ENCODE data around the gene ACP1. TPM values are rescaled to one million over a fixed set of nuclear protein-coding genes. Genes with fewer than 3 reads are reported as not detected.

Gene ACP1
- total and polyA plus RNA-seq, 8 donors, result 34.9 to 74.2 (median 45.3) TPM

DNA sequence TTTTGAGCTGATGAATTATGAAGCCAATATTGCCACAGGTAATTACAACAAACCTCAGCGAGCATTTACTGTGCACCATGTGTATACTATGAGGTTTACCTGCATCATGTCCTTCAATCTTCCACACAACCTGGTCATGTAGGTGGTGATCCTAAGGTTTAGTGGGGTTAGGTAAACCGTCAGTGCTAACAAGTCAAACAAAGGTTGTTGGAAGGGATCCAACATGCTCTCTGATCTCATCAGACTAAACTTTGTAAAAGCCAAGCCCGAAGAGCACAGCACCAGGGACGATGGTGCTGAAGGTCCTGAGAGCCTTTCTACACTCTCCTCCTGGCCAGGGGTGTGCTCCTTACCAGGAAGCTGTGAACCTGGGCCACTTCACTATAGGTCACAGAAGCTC lies 30.3 kb upstream of the ACP1 start:
- TF ChIP-seq, protein P1, sequence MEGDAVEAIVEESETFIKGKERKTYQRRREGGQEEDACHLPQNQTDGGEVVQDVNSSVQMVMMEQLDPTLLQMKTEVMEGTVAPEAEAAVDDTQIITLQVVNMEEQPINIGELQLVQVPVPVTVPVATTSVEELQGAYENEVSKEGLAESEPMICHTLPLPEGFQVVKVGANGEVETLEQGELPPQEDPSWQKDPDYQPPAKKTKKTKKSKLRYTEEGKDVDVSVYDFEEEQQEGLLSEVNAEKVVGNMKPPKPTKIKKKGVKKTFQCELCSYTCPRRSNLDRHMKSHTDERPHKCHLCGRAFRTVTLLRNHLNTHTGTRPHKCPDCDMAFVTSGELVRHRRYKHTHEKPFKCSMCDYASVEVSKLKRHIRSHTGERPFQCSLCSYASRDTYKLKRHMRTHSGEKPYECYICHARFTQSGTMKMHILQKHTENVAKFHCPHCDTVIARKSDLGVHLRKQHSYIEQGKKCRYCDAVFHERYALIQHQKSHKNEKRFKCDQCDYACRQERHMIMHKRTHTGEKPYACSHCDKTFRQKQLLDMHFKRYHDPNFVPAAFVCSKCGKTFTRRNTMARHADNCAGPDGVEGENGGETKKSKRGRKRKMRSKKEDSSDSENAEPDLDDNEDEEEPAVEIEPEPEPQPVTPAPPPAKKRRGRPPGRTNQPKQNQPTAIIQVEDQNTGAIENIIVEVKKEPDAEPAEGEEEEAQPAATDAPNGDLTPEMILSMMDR (IDR thresholded peaks at IDR 0.05), result no peak
- DNase-seq (no peak), FAIRE-seq (no peak), ATAC-seq (peak in 1 of 4 donors; percentile 24)
- Histone ChIP-seq H3K9me3 (no peaks in the 10 kb centered on the region), H3K4me3 (no peak overlapping the region), H3K4me1 (peaks cover 0 to 12% (median 0%) of the 10 kb centered on the region in 3 donors), H3K36me3 (peaks cover 5 to 30% (median 7%) of the 10 kb centered on the region in 3 donors), H3K27ac (peak overlapping the region in 1 of 4 donors; percentile 28), H3K27me3 (no peaks in the 10 kb centered on the region)
- intact Hi-C loops (cut with DNase I), result no loop called here
- 49 to 62% methylated on average over 4 of the region's 4 CpGs for WGBS, 2 donors

DNA sequence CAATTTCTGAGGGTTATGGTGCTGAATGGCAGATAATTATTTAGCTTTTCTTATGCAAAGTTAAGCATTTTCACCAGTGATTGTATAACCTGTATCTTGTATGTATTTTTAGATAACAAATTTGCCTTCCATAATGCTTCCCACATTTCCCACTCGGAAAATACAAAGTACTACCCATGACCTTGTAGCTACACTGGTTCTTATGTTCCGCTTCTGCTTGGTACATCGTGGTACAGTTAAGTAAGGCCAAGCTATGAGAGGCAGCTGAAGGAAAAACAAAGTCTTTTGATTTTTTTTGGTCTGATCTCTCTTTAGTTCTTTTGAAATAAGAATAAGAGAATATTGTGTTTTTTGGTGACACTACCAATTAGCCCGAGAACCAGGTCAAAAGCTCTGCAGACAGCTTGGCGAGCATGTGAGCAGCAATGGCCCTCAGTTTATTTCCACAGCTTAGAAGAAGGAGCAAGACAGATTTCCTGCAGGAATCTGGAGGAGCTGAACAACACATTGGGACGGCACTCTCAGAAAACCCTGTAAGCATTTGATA lies 27.7 kb upstream of the ACP1 start:
- DNase-seq (no peak), ATAC-seq (no peak), FAIRE-seq (no peak)
- Histone ChIP-seq H3K4me1 (peaks cover 0 to 9% (median 0%) of the 10 kb centered on the region in 3 donors), H3K27ac (no peak overlapping the region), H3K4me3 (no peak overlapping the region), H3K27me3 (no peaks in the 10 kb centered on the region), H3K36me3 (peaks cover 0 to 16% (median 5%) of the 10 kb centered on the region in 3 donors), H3K9me3 (no peaks in the 10 kb centered on the region)
- 92 to 95% methylated on average over 6 of the region's 6 CpGs for WGBS, 2 donors
- TF ChIP-seq, protein P1 (IDR thresholded peaks at IDR 0.05), result no peak
- intact Hi-C loops (cut with DNase I), result no loop called here

DNA sequence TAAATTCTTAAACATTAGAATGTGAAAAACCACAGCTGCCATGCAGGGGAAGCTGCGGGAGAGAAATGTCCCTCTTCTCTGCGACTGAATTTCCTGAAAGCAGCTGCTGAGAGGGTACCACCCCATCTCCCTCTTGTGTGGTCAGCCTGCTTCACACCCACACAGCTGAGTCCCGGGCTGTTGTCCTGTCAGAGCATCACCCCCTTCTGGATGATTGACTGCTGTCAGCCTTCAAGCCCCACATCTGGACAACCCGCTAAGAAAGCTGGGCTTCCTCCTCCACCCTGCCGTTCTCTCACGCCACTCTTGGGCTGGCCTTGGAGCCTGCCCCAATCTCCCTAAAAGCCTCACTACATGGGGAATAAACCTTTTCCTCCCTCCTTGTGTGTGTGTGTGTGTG lies 26.9 kb upstream of the ACP1 start:
- FAIRE-seq (no peak), ATAC-seq (no peak), DNase-seq (no peak)
- H3K27me3 ChIP-seq, result no peaks in the 10 kb centered on the region
- H3K4me1 ChIP-seq, result peaks cover 0 to 2% (median 0%) of the 10 kb centered on the region in 3 donors
- H3K27ac ChIP-seq, result no peak overlapping the region
- TF ChIP-seq, protein P1 (IDR thresholded peaks at IDR 0.05), result no peak
- H3K9me3 ChIP-seq, result no peaks in the 10 kb centered on the region
- intact Hi-C loops (cut with DNase I), result no loop called here
- 83 to 86% methylated on average over 6 of the region's 6 CpGs for WGBS, 2 donors
- H3K36me3 ChIP-seq, result peaks cover 3 to 24% (median 5%) of the 10 kb centered on the region in 3 donors
- H3K4me3 ChIP-seq, result no peak overlapping the region

DNA sequence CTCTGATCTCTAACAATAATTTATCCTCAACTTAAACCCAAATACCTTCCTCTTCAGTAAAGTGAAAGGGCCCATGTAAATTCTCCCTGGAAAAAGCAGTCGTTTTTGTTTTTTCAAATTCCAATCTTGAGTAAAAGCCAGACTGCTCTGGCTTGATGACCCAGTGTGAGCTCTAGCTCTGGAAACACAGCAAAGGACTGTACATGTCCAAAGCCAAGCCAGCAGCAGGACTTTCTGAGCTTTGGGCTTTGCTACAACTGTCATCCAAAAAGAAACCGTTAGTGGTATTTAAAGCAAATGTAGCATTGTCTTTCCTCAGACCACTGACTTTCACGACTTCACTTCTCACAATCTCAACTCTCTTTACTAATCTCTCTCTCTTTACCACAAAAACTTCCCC lies 26.3 kb upstream of the ACP1 start:
- ATAC-seq (no peak), DNase-seq (no peak), FAIRE-seq (no peak)
- TF ChIP-seq, protein P1 (IDR thresholded peaks at IDR 0.05), result no peak
- H3K27ac ChIP-seq, result no peak overlapping the region
- peaks cover 0 to 25% (median 3%) of the 10 kb centered on the region in 3 donors for H3K36me3 ChIP-seq
- H3K27me3 ChIP-seq, result no peaks in the 10 kb centered on the region
- H3K4me1 ChIP-seq, result no peaks in the 10 kb centered on the region
- intact Hi-C loops (cut with DNase I), result no loop called here
- no peak overlapping the region for H3K4me3 ChIP-seq
- peaks cover 0 to 3% (median 0%) of the 10 kb centered on the region in 4 donors for H3K9me3 ChIP-seq
- WGBS, 2 donors, result 64 to 67% methylated on average over 3 of the region's 3 CpGs

DNA sequence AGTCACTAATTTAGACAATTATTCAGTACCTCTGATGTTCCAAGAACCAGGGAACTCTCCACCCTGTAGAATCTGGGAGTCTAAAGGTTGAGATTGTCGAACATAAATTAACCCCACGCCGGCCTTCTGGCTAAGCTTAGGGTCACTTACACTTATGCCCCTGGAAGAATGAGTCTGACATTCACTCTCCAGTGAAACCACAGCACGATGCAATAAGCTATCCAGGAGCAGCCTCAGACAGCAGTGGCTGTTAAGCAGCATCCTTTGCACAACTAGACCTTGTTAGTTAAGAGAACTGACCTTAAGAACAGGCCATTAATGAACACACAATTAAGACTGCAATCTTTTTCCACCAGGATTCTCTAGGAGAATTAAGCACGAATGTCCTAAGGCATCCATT lies 25.9 kb upstream of the ACP1 start:
- DNase-seq (no peak), ATAC-seq (no peak), FAIRE-seq (no peak)
- H3K36me3 ChIP-seq, result peaks cover 0 to 25% (median 3%) of the 10 kb centered on the region in 3 donors
- no peak overlapping the region for H3K27ac ChIP-seq
- WGBS, 2 donors, result 85 to 93% methylated on average over 5 of the region's 5 CpGs
- H3K4me3 ChIP-seq, result no peak overlapping the region
- H3K9me3 ChIP-seq, result peaks cover 0 to 3% (median 0%) of the 10 kb centered on the region in 4 donors
- H3K27me3 ChIP-seq, result no peaks in the 10 kb centered on the region
- intact Hi-C loops (cut with DNase I), result no loop called here
- no peaks in the 10 kb centered on the region for H3K4me1 ChIP-seq
- TF ChIP-seq, protein P1 (IDR thresholded peaks at IDR 0.05), result no peak
